SU-DHL-6 (cell line): ENCODE measurements around the gene ACE.

ENCODE experiments used
- H2AFZ ChIP-seq: fragments of 200-600 bp; sonication (generic); 2 replicates; pipeline ENCODE4 v1.6.1; 2014; ENCODE audit warnings: low read depth, mild to moderate bottlenecking, moderate library complexity, mixed read lengths, antibody characterized with exemption, low read length; ENCODE audit not compliant: severe bottlenecking
- H3F3A ChIP-seq: fragments of 200-600 bp; shearing (Covaris generic); 2 replicates; pipeline ENCODE4 v1.6.0; 2016; ENCODE audit warnings: antibody characterized with exemption, mild to moderate bottlenecking; ENCODE audit not compliant: insufficient read depth
- H3K27ac ChIP-seq: fragments of 200-600 bp; sonication (generic); 2 replicates; pipeline ENCODE4 v1.5.1; 2016; ENCODE audit warnings: low read depth, mild to moderate bottlenecking, low read length, moderate library complexity, mixed read lengths
- H3K27me3 ChIP-seq: fragments of 200-600 bp; sonication (generic), shearing (Covaris generic); 2 replicates; pipeline ENCODE4 v1.6.0; 2014; ENCODE audit warnings: mild to moderate bottlenecking, low read length
- H3K36me3 ChIP-seq: fragments of 200-600 bp; sonication (generic); 2 replicates; pipeline ENCODE4 v1.6.1; 2014; ENCODE audit warnings: mild to moderate bottlenecking, low read length, mixed read lengths
- H3K4me2 ChIP-seq: fragments of 300-600, 200-600 bp; shearing (Covaris generic), sonication (generic); 2 replicates; pipeline ENCODE4 v1.6.0; 2014; ENCODE audit warnings: low read length, low read depth, mild to moderate bottlenecking; ENCODE audit not compliant: poor library complexity, severe bottlenecking
- H3K4me3 ChIP-seq: fragments of 200-600 bp; sonication (generic); 2 replicates; pipeline ENCODE4 v1.5.1; 2014; ENCODE audit warnings: antibody characterized with exemption, low read length, mild to moderate bottlenecking, mixed read lengths; ENCODE audit not compliant: insufficient read depth, poor library complexity, severe bottlenecking
- H3K79me2 ChIP-seq: fragments of 200-600 bp; sonication (generic); 2 replicates; pipeline ENCODE4 v1.6.1; 2014; ENCODE audit warnings: mild to moderate bottlenecking, low read length, moderate library complexity; ENCODE audit not compliant: insufficient read depth
- H3K9ac ChIP-seq: fragments of 200-600 bp; sonication (generic); 2 replicates; pipeline ENCODE4 v1.7.0; 2014; ENCODE audit warnings: mild to moderate bottlenecking, low read length
- H3K9me2 ChIP-seq: fragments of 200-600 bp; sonication (generic); replicated peaks from 2 replicates; pipeline ENCODE4 v1.6.1; 2014; ENCODE audit warnings: low read length; ENCODE audit not compliant: insufficient read depth
- H3K9me3 ChIP-seq: fragments of 200-600 bp; sonication (generic); 2 replicates; pipeline ENCODE4 v1.6.1; 2014; ENCODE audit warnings: low read length, mixed read lengths; ENCODE audit not compliant: insufficient read depth
- H4K20me1 ChIP-seq: fragments of 200-600 bp; sonication (generic); 2 replicates; pipeline ENCODE4 v1.6.1; 2014; ENCODE audit warnings: low read depth, mild to moderate bottlenecking, antibody characterized with exemption, low read length, moderate library complexity, mixed read lengths
- CTCF ChIP-seq: fragments of 200-600 bp; sonication (generic); IDR thresholded peaks from one replicate; pipeline ENCODE4 v1.5.1; 2017; ENCODE audit warnings: antibody characterized with exemption, mild to moderate bottlenecking, low read length, moderate library complexity; ENCODE audit not compliant: insufficient read depth, poor library complexity, severe bottlenecking
- EZH2phosphoT487 ChIP-seq: fragments of 200-600 bp; sonication (generic), shearing (Covaris generic); conservative IDR thresholded peaks from 2 replicates; pipeline ENCODE4 v1.6.1; 2018; ENCODE audit warnings: mild to moderate bottlenecking, antibody characterized with exemption, low read length, moderate library complexity, mixed read lengths

The ACE gene

GRCh38 chr17:63525190-63525946 lies 48.5 kb downstream of the ACE start:
- H3K9me2 ChIP-seq = no peaks in the 10 kb centered on the region
- H3K36me3 ChIP-seq = no peaks in the 10 kb centered on the region
- no peak overlapping the region for H2AFZ ChIP-seq
- H3F3A ChIP-seq = no peaks in the 10 kb centered on the region
- H3K4me2 ChIP-seq = no peak overlapping the region
- H3K79me2 ChIP-seq = no peaks in the 10 kb centered on the region
- no peak overlapping the region for H3K9ac ChIP-seq
- no peaks in the 10 kb centered on the region for H4K20me1 ChIP-seq
- H3K4me3 ChIP-seq = no peak overlapping the region
- H3K27ac ChIP-seq = no peak overlapping the region
- H3K27me3 ChIP-seq = no peaks in the 10 kb centered on the region; the same call in 1 of the 2 replicates
- TF ChIP-seq CTCF (no peak), EZH2phosphoT487 (no peak)
- no peaks in the 10 kb centered on the region for H3K9me3 ChIP-seq

- no peaks in the 10 kb centered on the region for H3K9me2 ChIP-seq
- no peaks in the 10 kb centered on the region for H3K9me3 ChIP-seq
- H3K79me2 ChIP-seq = no peaks in the 10 kb centered on the region
- H3K27me3 ChIP-seq = no peaks in the 10 kb centered on the region
- H3K4me2 ChIP-seq = no peak overlapping the region
- no peak overlapping the region for H2AFZ ChIP-seq
- TF ChIP-seq CTCF = no peak
- TF ChIP-seq EZH2phosphoT487 = no peak
- H3F3A ChIP-seq = no peaks in the 10 kb centered on the region
- no peaks in the 10 kb centered on the region for H3K36me3 ChIP-seq
- no peaks in the 10 kb centered on the region for H4K20me1 ChIP-seq
- no peak overlapping the region for H3K4me3 ChIP-seq
- no peak overlapping the region for H3K27ac ChIP-seq
- no peak overlapping the region for H3K9ac ChIP-seq
Observed at GRCh38 chr17:63526861-63527260, 50.0 kb downstream of the ACE start.

GRCh38 chr17:63528183-63528582 lies 51.3 kb downstream of the ACE start:
- Histone ChIP-seq H3F3A (no peaks in the 10 kb centered on the region), H3K9me2 (no peaks in the 10 kb centered on the region), H3K79me2 (no peaks in the 10 kb centered on the region), H3K4me3 (no peak overlapping the region), H3K27me3 (no peaks in the 10 kb centered on the region), H4K20me1 (no peaks in the 10 kb centered on the region), H3K27ac (no peak overlapping the region), H3K9me3 (no peaks in the 10 kb centered on the region), H3K36me3 (no peaks in the 10 kb centered on the region), H2AFZ (no peak overlapping the region), H3K9ac (no peak overlapping the region), H3K4me2 (no peak overlapping the region)
- TF ChIP-seq CTCF = no peak
- TF ChIP-seq EZH2phosphoT487 = no peak
